ENCODE measurements around the gene GLRX.

- TF ChIP-seq, protein P1, sequence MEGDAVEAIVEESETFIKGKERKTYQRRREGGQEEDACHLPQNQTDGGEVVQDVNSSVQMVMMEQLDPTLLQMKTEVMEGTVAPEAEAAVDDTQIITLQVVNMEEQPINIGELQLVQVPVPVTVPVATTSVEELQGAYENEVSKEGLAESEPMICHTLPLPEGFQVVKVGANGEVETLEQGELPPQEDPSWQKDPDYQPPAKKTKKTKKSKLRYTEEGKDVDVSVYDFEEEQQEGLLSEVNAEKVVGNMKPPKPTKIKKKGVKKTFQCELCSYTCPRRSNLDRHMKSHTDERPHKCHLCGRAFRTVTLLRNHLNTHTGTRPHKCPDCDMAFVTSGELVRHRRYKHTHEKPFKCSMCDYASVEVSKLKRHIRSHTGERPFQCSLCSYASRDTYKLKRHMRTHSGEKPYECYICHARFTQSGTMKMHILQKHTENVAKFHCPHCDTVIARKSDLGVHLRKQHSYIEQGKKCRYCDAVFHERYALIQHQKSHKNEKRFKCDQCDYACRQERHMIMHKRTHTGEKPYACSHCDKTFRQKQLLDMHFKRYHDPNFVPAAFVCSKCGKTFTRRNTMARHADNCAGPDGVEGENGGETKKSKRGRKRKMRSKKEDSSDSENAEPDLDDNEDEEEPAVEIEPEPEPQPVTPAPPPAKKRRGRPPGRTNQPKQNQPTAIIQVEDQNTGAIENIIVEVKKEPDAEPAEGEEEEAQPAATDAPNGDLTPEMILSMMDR (IDR thresholded peaks at IDR 0.05), result no peak
- no peak for TF ChIP-seq ZFX (IDR thresholded peaks at IDR 0.05; ENCODE audit: borderline replicate concordance)
These were observed 44.0 kb upstream of the GLRX start for GRCh38 chr5:95866435-95867040.

Measured in 22Rv1 (cell line).